Thoracic aorta (tissue), 2 donors: Measurements from ENCODE around the gene NF1. TPM values are rescaled to one million over a fixed set of nuclear protein-coding genes. Genes with fewer than 3 reads are reported as not detected.

Experiments used
- ATAC-seq: fragments of 150-250 bp; one replicate; pipeline ENCODE4 v1.8.0; 2017; ENCODE audit warnings: low read depth; ENCODE audit not compliant: insufficient number of reproducible peaks, low FRiP score
- DNase-seq: peaks from one replicate; pipeline ENCODE4 v3.0.0-alpha.2; 2020; ENCODE audit warnings: low spot score
- H3K27ac ChIP-seq, 2 donors: fragments of 200-600 bp; sonication (generic); 1 replicate in 1 of 2; 2 replicates in 1 of 2; pipeline ENCODE4 v1.5.1; 2016; ENCODE audit warnings: mild to moderate bottlenecking in 2 of 2, moderate library complexity in 2 of 2
- H3K27me3 ChIP-seq: fragments of 200-600 bp; sonication (generic); replicated peaks from 2 replicates; pipeline ENCODE4 v1.6.0; 2016; ENCODE audit warnings: mild to moderate bottlenecking; ENCODE audit not compliant: insufficient read depth
- H3K36me3 ChIP-seq: fragments of 200-600 bp; sonication (generic); one replicate; pipeline ENCODE4 v1.5.1; 2016
- H3K4me1 ChIP-seq, 2 donors: fragments of 200-600 bp; sonication (generic); 1 replicate in 1 of 2; 2 replicates in 1 of 2; pipeline versions ENCODE4 v1.5.1 to v1.6.0; 2016; ENCODE audit warnings: low read depth in 2 of 2, mild to moderate bottlenecking in 1 of 2; ENCODE audit not compliant: control insufficient read depth in 1 of 2
- H3K4me3 ChIP-seq: fragments of 200-600 bp; sonication (generic); 2 replicates; pipeline ENCODE4 v1.5.1; 2016; ENCODE audit warnings: mild to moderate bottlenecking
- H3K9me3 ChIP-seq: fragments of 200-600 bp; sonication (generic); 2 replicates; pipeline ENCODE4 v1.5.1; 2016
- CTCF ChIP-seq: fragments of 200-600 bp; sonication (generic); IDR thresholded peaks from one replicate; pipeline ENCODE4 v1.5.1; 2019; ENCODE audit warnings: antibody characterized with exemption
- total RNA-seq, 2 donors: library from RNA; depleted of rRNA; stranded (reverse); fragments of >200 nt; gene quantifications; one replicate each; pipeline versions ENCODE4 v1.1.0 to v1.2.3, GENCODE V29; 2016

NF1 gene
- total RNA-seq, 2 donors from 2014 or later, result 60.9 to 105 TPM

GRCh38 chr17:31068291-31068690 is 26.5 kb upstream of the NF1 start:
- Histone ChIP-seq H3K36me3 (no peaks in the 10 kb centered on the region), H3K27me3 (no peaks in the 10 kb centered on the region), H3K4me3 (no peak overlapping the region), H3K27ac (peak overlapping the region in 1 of 2 donors; percentile 1), H3K4me1 (no peaks in the 10 kb centered on the region), H3K9me3 (no peaks in the 10 kb centered on the region)
- DNase-seq, result no peak
- no peak for TF ChIP-seq CTCF
- ATAC-seq, result no peak

GRCh38 chr17:31072186-31072585 is 22.6 kb upstream of the NF1 start:
- no peak for DNase-seq
- H3K27me3 ChIP-seq, result no peaks in the 10 kb centered on the region
- no peaks in the 10 kb centered on the region for H3K36me3 ChIP-seq
- no peak for TF ChIP-seq CTCF
- no peaks in the 10 kb centered on the region for H3K9me3 ChIP-seq
- H3K4me1 ChIP-seq, result no peaks in the 10 kb centered on the region
- no peak for ATAC-seq
- H3K27ac ChIP-seq, result no peak overlapping the region
- no peak overlapping the region for H3K4me3 ChIP-seq

GRCh38 chr17:31073411-31073810 is 21.4 kb upstream of the NF1 start:
- no peak for DNase-seq
- no peaks in the 10 kb centered on the region for H3K36me3 ChIP-seq
- ATAC-seq, result no peak
- TF ChIP-seq CTCF, result no peak
- no peak overlapping the region for H3K4me3 ChIP-seq
- H3K27ac ChIP-seq, result no peak overlapping the region
- no peaks in the 10 kb centered on the region for H3K9me3 ChIP-seq
- no peaks in the 10 kb centered on the region for H3K4me1 ChIP-seq
- no peaks in the 10 kb centered on the region for H3K27me3 ChIP-seq

- TF ChIP-seq CTCF, result no peak
- H3K27me3 ChIP-seq, result no peaks in the 10 kb centered on the region
- H3K36me3 ChIP-seq, result no peaks in the 10 kb centered on the region
- no peaks in the 10 kb centered on the region for H3K9me3 ChIP-seq
- no peak overlapping the region for H3K27ac ChIP-seq
- no peak for DNase-seq
- H3K4me3 ChIP-seq, result no peak overlapping the region
- no peak for ATAC-seq
- H3K4me1 ChIP-seq, result no peaks in the 10 kb centered on the region
Measured at GRCh38 chr17:31074772-31075555, 19.8 kb upstream of the NF1 start.

GRCh38 chr17:31078290-31078689 is 16.5 kb upstream of the NF1 start:
- no peak for TF ChIP-seq CTCF
- Histone ChIP-seq H3K9me3 (no peaks in the 10 kb centered on the region), H3K27ac (no peak overlapping the region), H3K27me3 (no peaks in the 10 kb centered on the region), H3K4me1 (no peaks in the 10 kb centered on the region), H3K4me3 (no peak overlapping the region), H3K36me3 (no peaks in the 10 kb centered on the region)
- ATAC-seq (no peak), DNase-seq (no peak)
